HepG2 (cell line): ENCODE measurements around the gene PDE4D. TPM values are rescaled to one million over a fixed set of nuclear protein-coding genes. Genes with fewer than 3 reads are reported as not detected.

Source experiments
- ATAC-seq: fragments of 200-7000 bp; cut with Tn5 transposase; 3 replicates; pipeline ENCODE4 v1.9.1; 2020; ENCODE audit warnings: mild to moderate bottlenecking, moderate library complexity
- BruUV-seq: library from RNA; stranded (reverse); fragments of 400-500 nt; replicated peaks from 2 replicates; lab custom pipeline; 2021; lab: Mats Ljungman, UMichigan
- CTCF ChIA-PET: fragments of 300-600 bp; formaldehyde crosslinking; extraction: SDS; loops from one replicate; lab custom pipeline; 2021; ENCODE audit warnings: low total read pairs, inconsistent platforms, low intra/inter-chr PET ratio; lab: Yijun Ruan, JAX
- POLR2A ChIA-PET: fragments of 350-600 bp; sonication (Branson Sonifier 250); formaldehyde crosslinking; loops from one replicate; lab custom pipeline; 2020; ENCODE audit warnings: antibody characterized with exemption, inconsistent platforms; lab: Yijun Ruan, JAX
- DNase-seq: peaks from one replicate; pipeline ENCODE4 v3.0.0-alpha.2; 2015; ENCODE audit warnings: low spot score
- FAIRE-seq: peaks from 3 replicates; lab custom pipeline; 2011; peaks lifted over from hg19 to GRCh38; lab: Jason Lieb, UNC
- H2AFZ ChIP-seq: one replicate; pipeline ENCODE4 v1.6.1; 2011; ENCODE audit warnings: low read length, inconsistent platforms
- H3K27ac ChIP-seq: fragments of 300-600 bp; 3 replicates; pipeline ENCODE4 v1.8.0; 2011; ENCODE audit warnings: mixed run types, mild to moderate bottlenecking, mixed read lengths, low read length, inconsistent platforms; ENCODE audit not compliant: insufficient read depth; ENCODE audit errors: extremely low read length
- H3K27me3 ChIP-seq, 2 experiments: fragments of 200-600 bp in 1 of 2; 2 replicates in 1 of 2; 3 replicates in 1 of 2; pipeline versions ENCODE4 v1.6.0 to v1.8.0; 2011; ENCODE audit warnings: low read length in 2 of 2, mild to moderate bottlenecking in 2 of 2, moderate library complexity in 2 of 2, inconsistent platforms in 1 of 2; ENCODE audit not compliant: insufficient read depth in 2 of 2, control insufficient read depth in 1 of 2
- H3K36me3 ChIP-seq, 2 experiments: fragments of 200-600 bp in 1 of 2; replicated peaks in 1 of 2; 2 replicates in 1 of 2; 3 replicates in 1 of 2; pipeline versions ENCODE4 v1.5.1 to v1.8.0; 2011; ENCODE audit warnings: low read length in 2 of 2, inconsistent platforms in 1 of 2; ENCODE audit not compliant: insufficient read depth in 2 of 2, control insufficient read depth in 1 of 2
- H3K4me1 ChIP-seq: 2 replicates; pipeline ENCODE4 v1.5.1; 2012; ENCODE audit warnings: low read length, inconsistent platforms; ENCODE audit not compliant: insufficient read depth
- H3K4me2 ChIP-seq: 2 replicates; pipeline ENCODE4 v1.6.0; 2011; ENCODE audit warnings: low read depth, low read length, inconsistent platforms
- H3K4me3 ChIP-seq, 3 experiments: fragments of 200-600 bp in 1 of 3; sonication (generic), shearing (Covaris generic) in 1 of 3; replicated peaks in 1 of 3; 2 replicates each; pipeline ENCODE4 v1.5.1; 2011 to 2016; ENCODE audit warnings: low read length in 3 of 3, inconsistent platforms in 2 of 3, low read depth in 2 of 3, mild to moderate bottlenecking in 2 of 3, control low read depth in 1 of 3, mixed read lengths in 1 of 3; ENCODE audit not compliant: insufficient read depth in 1 of 3
- H3K79me2 ChIP-seq: one replicate; pipeline ENCODE4 v1.6.1; 2011; ENCODE audit warnings: low read length, inconsistent platforms; ENCODE audit not compliant: insufficient read depth
- H3K9ac ChIP-seq: 2 replicates; pipeline ENCODE4 v1.6.0; 2011; ENCODE audit warnings: mild to moderate bottlenecking, low read depth, low read length, inconsistent platforms; ENCODE audit not compliant: insufficient read depth
- H3K9me3 ChIP-seq: 2 replicates; pipeline ENCODE4 v1.5.1; 2012; ENCODE audit warnings: mild to moderate bottlenecking, low read length
- H4K20me1 ChIP-seq: 2 replicates; pipeline ENCODE4 v1.6.0; 2011; ENCODE audit warnings: inconsistent platforms, mild to moderate bottlenecking, low read length, moderate library complexity; ENCODE audit not compliant: insufficient read depth
- BRF2 ChIP-seq: sonication (generic); formaldehyde crosslinking; IDR thresholded peaks from 2 replicates; pipeline ENCODE4 v1.8.1; 2022; ENCODE audit warnings: mild to moderate bottlenecking, missing genetic modification reagents
- FOXO1 ChIP-seq: sonication (generic); formaldehyde crosslinking; IDR thresholded peaks from 2 replicates; pipeline ENCODE4 v1.4.0; 2020; ENCODE audit warnings: missing genetic modification reagents
- GABPB1 ChIP-seq: IDR thresholded peaks from 2 replicates; pipeline ENCODE4 v1.6.1; 2016; ENCODE audit warnings: mild to moderate bottlenecking, missing genetic modification reagents, moderate library complexity, missing compliant biosample characterization
- GATA4 ChIP-seq: sonication (generic); IDR thresholded peaks from 2 replicates; pipeline ENCODE4 v1.6.1; 2016; ENCODE audit warnings: antibody characterized with exemption, low read depth, borderline replicate concordance
- SMAD3 ChIP-seq: sonication (generic); formaldehyde crosslinking; IDR thresholded peaks from 2 replicates; pipeline ENCODE4 v1.4.0; 2020; ENCODE audit warnings: missing genetic modification reagents
- SMAD9 ChIP-seq: sonication (generic); formaldehyde crosslinking; IDR thresholded peaks from 2 replicates; pipeline ENCODE4 v1.5.1; 2020; ENCODE audit warnings: mild to moderate bottlenecking, missing genetic modification reagents
- U2AF2 ChIP-seq: fragments of 200-400 bp; formaldehyde crosslinking; IDR thresholded peaks from 2 replicates; pipeline ENCODE4 v1.6.1; 2017; ENCODE audit warnings: low read depth, mild to moderate bottlenecking, low read length
- WIZ ChIP-seq: sonication (generic); formaldehyde crosslinking; IDR thresholded peaks from 2 replicates; pipeline ENCODE4 v1.5.1; 2020; ENCODE audit warnings: mild to moderate bottlenecking, missing genetic modification reagents
- ZBED4 ChIP-seq: sonication (generic); formaldehyde crosslinking; IDR thresholded peaks from 2 replicates; pipeline ENCODE4 v1.4.0; 2020; ENCODE audit warnings: missing genetic modification reagents, borderline replicate concordance
- ZNF34 ChIP-seq: sonication (generic); formaldehyde crosslinking; IDR thresholded peaks from 2 replicates; pipeline ENCODE4 v1.4.0; 2020; ENCODE audit warnings: mild to moderate bottlenecking, missing genetic modification reagents, borderline replicate concordance
- ZNF343 ChIP-seq: sonication (generic); formaldehyde crosslinking; IDR thresholded peaks from 2 replicates; pipeline ENCODE4 v1.4.0; 2020; ENCODE audit warnings: mild to moderate bottlenecking, missing genetic modification reagents
- ZNF589 ChIP-seq: sonication (generic); formaldehyde crosslinking; conservative IDR thresholded peaks from 2 replicates; pipeline ENCODE4 v1.8.0; 2022; ENCODE audit warnings: mild to moderate bottlenecking, moderate library complexity, missing genetic modification reagents
- ZNF672 ChIP-seq: sonication (generic); formaldehyde crosslinking; IDR thresholded peaks from 2 replicates; pipeline ENCODE4 v1.8.1; 2022; ENCODE audit warnings: missing genetic modification reagents
- ZNF746 ChIP-seq: sonication (generic); formaldehyde crosslinking; IDR thresholded peaks from 2 replicates; pipeline ENCODE4 v1.8.0; 2022; ENCODE audit warnings: mild to moderate bottlenecking, missing genetic modification reagents
- WGBS: methylation state at CpG from one replicate; pipeline ENCODE4 v1.1.6; 2017; ENCODE audit warnings: low lambda C conversion rate; 5-methylcytosine and 5-hydroxymethylcytosine counted together
- in situ Hi-C: cut with HindIII; loops from 2 replicates; pipeline ENCODE4 v1.10.0; 2017; ENCODE audit warnings: low pct_unique_long_range_greater_than_20kb; ENCODE audit not compliant: extremely low pct_ligation_motif_present
- intact Hi-C: fragments of 100-400 bp; cut with micrococcal nuclease; formaldehyde crosslinking; loops from one replicate; pipeline ENCODE4 v1.10.0; 2022; ENCODE audit not compliant: unreplicated experiment
- polyA plus RNA-seq, 8 experiments: library from polyadenylated mRNA; depleted of rRNA in 3 of 8; stranded (reverse) in 7 of 8; unstranded in 1 of 8; fragments of >200 nt; fragmentation: Illumina TruSeq in 4 of 8; extraction: Trizol in 4 of 8; gene quantifications; 2 replicates each; pipeline versions ENCODE4 v1.2.1 to v1.2.3, GENCODE V29; 2011 to 2016; ENCODE audit warnings: low read depth in 4 of 8, missing spikeins in 1 of 8, mixed read lengths in 1 of 8; ENCODE audit not compliant: insufficient read depth in 1 of 8
- total RNA-seq, 5 experiments: library from RNA; depleted of rRNA; stranded (reverse); fragments of >200 nt; fragmentation: Illumina TruSeq; extraction: Trizol; gene quantifications; 2 replicates each; pipeline ENCODE4 v1.2.3, GENCODE V29; 2016; ENCODE audit warnings: low read depth in 1 of 5
- TF ChIP-seq, protein P1 (sequence below): sonication (generic); formaldehyde crosslinking; IDR thresholded peaks from 2 replicates; pipeline ENCODE4 v1.4.0; 2020; ENCODE audit warnings: missing genetic modification reagents
- TF ChIP-seq, protein P2 (sequence below): sonication (generic); formaldehyde crosslinking; IDR thresholded peaks from 2 replicates; pipeline ENCODE4 v1.8.0; 2022; ENCODE audit warnings: mild to moderate bottlenecking, missing genetic modification reagents; ENCODE audit not compliant: insufficient replicate concordance

PDE4D gene
- total and polyA plus RNA-seq, 2 of the 13 experiments (the other 11 are each of a cell fraction or from before 2014, with no cell fraction given), result 7.0 to 12.2 TPM

GRCh38 chr5:59829386-59829785 lies 64.1 kb downstream of the PDE4D start:
- FAIRE-seq (no peak), ATAC-seq (no peak), DNase-seq (no peak)
- in situ Hi-C loops (no loop called here), intact Hi-C loops (no loop called here)
- Histone ChIP-seq H3K36me3 (no peaks in the 10 kb centered on the region), H3K4me1 (peaks cover 22% of the 10 kb centered on the region), H2AFZ (no peak overlapping the region), H3K79me2 (no peaks in the 10 kb centered on the region), H3K4me3 (no peak overlapping the region), H4K20me1 (no peaks in the 10 kb centered on the region), H3K4me2 (no peak overlapping the region), H3K27ac (no peak overlapping the region), H3K9me3 (no peaks in the 10 kb centered on the region), H3K9ac (no peak overlapping the region), H3K27me3 (no peaks in the 10 kb centered on the region)
- POLR2A ChIA-PET, result no interaction called here
- TF ChIP-seq SMAD3 (CRISPR knock-in tag), result no peak
- no peak for TF ChIP-seq WIZ (CRISPR knock-in tag)
- TF ChIP-seq ZBED4 (CRISPR knock-in tag), result no peak
- TF ChIP-seq, protein P1, sequence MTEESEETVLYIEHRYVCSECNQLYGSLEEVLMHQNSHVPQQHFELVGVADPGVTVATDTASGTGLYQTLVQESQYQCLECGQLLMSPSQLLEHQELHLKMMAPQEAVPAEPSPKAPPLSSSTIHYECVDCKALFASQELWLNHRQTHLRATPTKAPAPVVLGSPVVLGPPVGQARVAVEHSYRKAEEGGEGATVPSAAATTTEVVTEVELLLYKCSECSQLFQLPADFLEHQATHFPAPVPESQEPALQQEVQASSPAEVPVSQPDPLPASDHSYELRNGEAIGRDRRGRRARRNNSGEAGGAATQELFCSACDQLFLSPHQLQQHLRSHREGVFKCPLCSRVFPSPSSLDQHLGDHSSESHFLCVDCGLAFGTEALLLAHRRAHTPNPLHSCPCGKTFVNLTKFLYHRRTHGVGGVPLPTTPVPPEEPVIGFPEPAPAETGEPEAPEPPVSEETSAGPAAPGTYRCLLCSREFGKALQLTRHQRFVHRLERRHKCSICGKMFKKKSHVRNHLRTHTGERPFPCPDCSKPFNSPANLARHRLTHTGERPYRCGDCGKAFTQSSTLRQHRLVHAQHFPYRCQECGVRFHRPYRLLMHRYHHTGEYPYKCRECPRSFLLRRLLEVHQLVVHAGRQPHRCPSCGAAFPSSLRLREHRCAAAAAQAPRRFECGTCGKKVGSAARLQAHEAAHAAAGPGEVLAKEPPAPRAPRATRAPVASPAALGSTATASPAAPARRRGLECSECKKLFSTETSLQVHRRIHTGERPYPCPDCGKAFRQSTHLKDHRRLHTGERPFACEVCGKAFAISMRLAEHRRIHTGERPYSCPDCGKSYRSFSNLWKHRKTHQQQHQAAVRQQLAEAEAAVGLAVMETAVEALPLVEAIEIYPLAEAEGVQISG (CRISPR knock-in tag), result no peak
- no peak for TF ChIP-seq GABPB1
- no peak for TF ChIP-seq ZNF34 (CRISPR knock-in tag)
- TF ChIP-seq BRF2 (CRISPR knock-in tag), result no peak
- TF ChIP-seq SMAD9 (CRISPR knock-in tag), result no peak
- TF ChIP-seq GATA4, result no peak
- TF ChIP-seq ZNF672, result no peak
- no peak for TF ChIP-seq FOXO1 (CRISPR knock-in tag)
- no peak for TF ChIP-seq ZNF343 (CRISPR knock-in tag)
- no peak for TF ChIP-seq U2AF2
- TF ChIP-seq, protein P2, sequence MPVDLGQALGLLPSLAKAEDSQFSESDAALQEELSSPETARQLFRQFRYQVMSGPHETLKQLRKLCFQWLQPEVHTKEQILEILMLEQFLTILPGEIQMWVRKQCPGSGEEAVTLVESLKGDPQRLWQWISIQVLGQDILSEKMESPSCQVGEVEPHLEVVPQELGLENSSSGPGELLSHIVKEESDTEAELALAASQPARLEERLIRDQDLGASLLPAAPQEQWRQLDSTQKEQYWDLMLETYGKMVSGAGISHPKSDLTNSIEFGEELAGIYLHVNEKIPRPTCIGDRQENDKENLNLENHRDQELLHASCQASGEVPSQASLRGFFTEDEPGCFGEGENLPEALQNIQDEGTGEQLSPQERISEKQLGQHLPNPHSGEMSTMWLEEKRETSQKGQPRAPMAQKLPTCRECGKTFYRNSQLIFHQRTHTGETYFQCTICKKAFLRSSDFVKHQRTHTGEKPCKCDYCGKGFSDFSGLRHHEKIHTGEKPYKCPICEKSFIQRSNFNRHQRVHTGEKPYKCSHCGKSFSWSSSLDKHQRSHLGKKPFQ, result no peak
- no peak for TF ChIP-seq ZNF589
- no peak for TF ChIP-seq ZNF746 (CRISPR knock-in tag)
- no TSS peak for BruUV-seq
- CTCF ChIA-PET, result no interaction called here
- 94% methylated on average over 1 of the region's 1 CpG for WGBS
